HG03439 (cell line): Measurements from ENCODE around the gene ABHD1.

Experiments used
- ATAC-seq: cut with Tn5 transposase; IDR thresholded peaks from one replicate; pipeline ENCODE4 v1.9.1; 2021; ENCODE audit warnings: mild to moderate bottlenecking, moderate library complexity; ENCODE audit not compliant: unreplicated experiment

ABHD1 gene

GRCh38 chr2:27134781-27135477 lies 11.3 kb downstream of the ABHD1 start:
- no peak for ATAC-seq

DNA sequence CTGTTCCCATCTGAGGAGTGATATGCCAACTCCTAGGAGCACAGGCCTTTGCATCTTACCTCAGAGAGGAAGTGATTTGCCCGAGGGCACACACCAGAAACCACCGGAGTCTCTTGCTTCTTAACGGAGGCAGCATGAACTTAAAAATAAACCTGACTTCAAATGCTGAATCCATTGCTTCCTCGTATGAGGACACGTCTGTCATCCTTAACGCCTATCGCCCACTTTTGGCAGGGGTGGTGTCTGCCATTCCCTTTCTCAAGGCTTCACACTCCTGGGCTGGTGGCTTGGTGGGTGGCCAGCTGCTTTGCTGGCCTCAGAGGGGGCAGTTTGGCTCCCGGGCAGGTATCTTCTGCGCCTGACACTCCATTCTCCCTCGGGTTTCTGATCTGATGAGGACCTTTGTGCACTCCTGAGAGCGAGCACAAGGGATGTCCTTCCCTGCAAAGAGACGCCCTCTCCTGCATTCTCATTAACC lies 11.9 kb downstream of the ABHD1 start:
- ATAC-seq: no peak

DNA sequence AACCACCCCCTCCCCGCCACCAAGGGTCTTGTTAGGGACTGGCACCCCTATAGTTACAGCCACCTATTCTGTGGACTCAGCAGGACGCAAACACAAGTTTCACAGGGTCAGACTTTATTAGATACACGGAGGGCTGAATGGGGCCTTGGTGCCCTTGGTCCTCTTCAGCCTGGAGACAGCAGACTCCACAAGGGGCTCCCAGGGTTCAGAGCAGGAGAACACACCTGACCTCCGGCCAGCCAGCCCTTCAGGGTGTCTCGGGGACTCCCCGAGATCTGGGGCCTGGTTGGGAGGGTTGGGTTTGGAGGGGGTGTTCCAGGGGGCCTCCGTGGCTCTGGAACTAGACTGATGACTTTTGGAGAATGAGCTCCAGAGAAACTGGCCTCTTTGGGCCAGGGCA lies 13.1 kb downstream of the ABHD1 start:
- ATAC-seq: no peak

GRCh38 chr2:27137322-27137935 lies 13.8 kb downstream of the ABHD1 start:
- ATAC-seq: no peak

DNA sequence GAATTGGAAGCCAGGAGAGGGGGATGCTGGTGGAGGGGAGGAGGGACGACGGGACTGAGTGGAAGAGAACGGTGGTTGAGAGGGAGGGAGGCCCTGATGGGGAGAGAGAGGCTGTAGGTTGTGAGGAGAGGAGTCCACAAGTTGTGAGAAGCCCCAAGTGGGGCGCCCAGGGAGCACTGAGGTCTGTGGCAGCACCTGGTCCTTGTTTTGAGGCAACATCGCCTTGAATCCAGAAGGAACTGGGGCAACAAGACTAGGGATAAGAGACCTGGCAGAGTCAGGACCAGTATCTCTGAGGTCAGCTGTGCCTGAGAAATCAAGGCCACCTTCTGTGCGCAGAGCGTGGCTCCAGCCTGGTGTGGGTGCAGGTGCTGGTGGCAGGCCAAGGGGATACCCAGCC lies 14.5 kb downstream of the ABHD1 start:
- ATAC-seq: no peak

DNA sequence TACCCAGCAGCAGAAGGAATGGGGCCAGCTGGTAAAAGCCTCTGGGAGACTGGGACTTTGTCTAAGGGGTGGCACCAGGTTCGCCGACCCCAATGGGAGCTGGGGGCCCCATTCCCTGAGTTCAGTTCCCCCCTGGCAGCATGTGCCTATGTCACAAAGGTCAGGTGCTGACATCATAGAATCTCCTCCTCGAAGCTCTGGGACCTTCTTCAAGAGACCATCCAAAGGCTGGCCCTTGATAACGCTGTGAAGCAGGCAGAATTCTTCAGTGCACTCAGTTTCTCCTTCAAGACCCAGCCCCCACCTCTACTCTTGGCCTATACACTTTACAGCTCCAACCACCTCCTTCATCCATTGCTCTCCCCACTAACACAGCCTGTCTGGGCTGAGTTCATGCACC lies 15.7 kb downstream of the ABHD1 start, which contains the start of gene PRR30:
Gene PRR30 (minus strand): TSS at position 101 of the 400 bp plus-strand sequence. CDS start 1,081 bp downstream, outside the sequence.
- no peak for ATAC-seq

DNA sequence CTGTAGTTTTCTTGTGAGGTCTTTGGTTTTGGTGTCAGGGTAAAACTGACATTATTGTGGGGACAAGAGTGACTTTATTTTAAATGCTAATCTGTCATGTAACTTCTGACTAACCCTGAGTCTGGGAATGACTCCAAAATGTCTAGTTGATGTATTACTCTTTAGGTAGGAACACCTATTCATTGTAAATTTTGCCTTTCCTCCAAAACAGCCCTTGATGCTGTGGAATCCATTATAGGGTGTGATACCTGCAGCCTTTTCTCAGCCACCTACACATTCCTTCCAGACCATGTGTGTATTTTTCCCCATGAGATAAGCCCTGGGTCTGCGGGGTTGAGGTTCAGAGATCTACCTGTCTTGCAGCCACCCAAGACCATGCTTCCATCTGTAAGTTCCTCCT lies 19.7 kb downstream of the ABHD1 start:
- no peak for ATAC-seq

GRCh38 chr2:27145682-27146081 lies 22.1 kb downstream of the ABHD1 start:
- no peak for ATAC-seq

- no peak for ATAC-seq
Measured at GRCh38 chr2:27147935-27148334, 24.3 kb downstream of the ABHD1 start.

GRCh38 chr2:27148801-27149439 lies 25.3 kb downstream of the ABHD1 start, which contains the start of gene TCF23:
Gene TCF23 (plus strand): TSS chr2:27149004. CDS start chr2:27149134, 130 bp downstream.
- no peak for ATAC-seq

GRCh38 chr2:27149570-27150405 lies 26.2 kb downstream of the ABHD1 start:
- no peak for ATAC-seq

DNA sequence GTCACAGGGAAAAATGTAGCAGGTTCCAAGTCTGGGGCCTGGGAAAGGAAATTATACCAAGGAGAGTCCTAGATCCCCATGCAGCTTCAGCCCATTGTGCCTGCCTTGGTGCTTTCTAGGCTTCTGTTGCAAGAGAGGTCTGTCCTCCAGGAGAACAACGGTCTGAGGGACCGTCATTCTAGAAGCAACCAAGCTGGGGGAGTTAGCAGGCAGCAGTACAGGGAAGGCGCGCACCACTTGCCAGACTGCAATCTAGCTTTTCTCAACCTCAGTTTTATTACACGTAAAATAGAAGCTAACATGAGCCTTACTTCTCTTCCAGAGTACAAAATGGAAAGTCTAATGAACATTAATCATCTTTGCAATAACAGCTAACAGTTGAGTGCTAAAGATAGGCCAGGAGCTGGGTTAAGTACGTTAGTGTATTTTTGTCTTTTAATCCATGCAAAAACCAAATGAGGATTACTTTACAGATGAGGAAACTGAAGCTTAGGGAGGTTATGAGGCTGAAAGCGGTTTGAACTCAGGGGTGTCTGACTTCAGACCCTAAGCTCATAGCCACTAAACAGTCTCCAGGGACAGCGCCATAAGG lies 27.1 kb downstream of the ABHD1 start:
- ATAC-seq: no peak

DNA sequence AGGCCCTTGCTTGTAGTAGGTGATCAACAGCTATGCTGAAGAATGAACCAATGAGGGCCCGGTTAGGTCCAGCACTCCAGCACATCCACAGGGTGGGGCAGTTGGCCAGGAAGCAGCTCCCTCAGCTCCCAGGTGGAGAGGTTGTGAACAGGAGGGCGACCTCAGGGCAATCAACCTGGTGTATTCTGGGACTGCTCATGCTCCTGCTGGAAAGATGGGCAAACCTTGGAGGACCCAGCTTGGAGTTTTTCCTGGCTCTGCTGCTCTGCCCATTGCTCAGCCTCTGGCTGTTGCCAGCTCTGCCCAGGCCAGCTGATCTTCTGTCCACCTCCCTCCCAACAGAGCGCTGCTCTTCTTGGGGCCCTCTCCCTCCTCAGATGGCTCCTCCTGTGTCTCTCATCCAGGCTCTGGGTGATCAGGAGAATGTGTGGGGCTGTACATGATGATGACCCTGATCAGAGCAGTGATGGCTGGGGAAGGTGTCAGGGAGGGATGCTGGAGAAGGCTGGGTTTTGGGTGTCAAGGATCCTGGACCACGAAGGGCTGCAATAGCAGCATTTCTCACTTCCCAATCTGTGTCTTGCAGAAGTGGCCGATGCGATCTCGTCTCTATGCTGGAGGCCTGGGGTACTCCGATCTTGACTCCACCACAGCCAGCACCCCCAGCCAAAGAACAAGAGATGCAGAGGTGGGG lies 28.6 kb downstream of the ABHD1 start:
- no peak for ATAC-seq

- ATAC-seq: no peak
Measured at GRCh38 chr2:27152796-27153464, 29.3 kb downstream of the ABHD1 start.

GRCh38 chr2:27154488-27154887 lies 30.9 kb downstream of the ABHD1 start:
- no peak for ATAC-seq

- no peak for ATAC-seq
Measured at GRCh38 chr2:27155069-27155520, 31.5 kb downstream of the ABHD1 start.

DNA sequence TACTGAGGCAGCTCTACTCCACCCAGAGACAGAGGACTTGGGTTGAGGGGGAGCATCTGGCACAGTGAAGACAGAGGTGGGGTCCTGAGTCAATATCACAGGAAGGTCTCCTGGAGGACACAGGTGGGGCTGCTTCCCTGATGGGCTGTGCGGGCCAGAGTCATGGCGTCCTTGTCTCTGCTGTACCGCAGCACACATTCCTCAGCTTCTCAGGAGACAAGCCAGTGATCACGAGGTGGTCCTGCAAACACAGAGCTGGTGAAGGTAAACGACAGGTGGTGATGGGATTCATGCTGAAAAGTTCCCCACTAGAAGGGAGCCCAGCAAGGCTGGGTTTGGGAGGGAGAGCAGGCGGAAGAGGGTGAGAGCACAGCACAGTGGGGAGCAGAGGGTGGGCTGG lies 34.9 kb downstream of the ABHD1 start:
- ATAC-seq: no peak

GRCh38 chr2:27159271-27159670 lies 35.7 kb downstream of the ABHD1 start:
- no peak for ATAC-seq

DNA sequence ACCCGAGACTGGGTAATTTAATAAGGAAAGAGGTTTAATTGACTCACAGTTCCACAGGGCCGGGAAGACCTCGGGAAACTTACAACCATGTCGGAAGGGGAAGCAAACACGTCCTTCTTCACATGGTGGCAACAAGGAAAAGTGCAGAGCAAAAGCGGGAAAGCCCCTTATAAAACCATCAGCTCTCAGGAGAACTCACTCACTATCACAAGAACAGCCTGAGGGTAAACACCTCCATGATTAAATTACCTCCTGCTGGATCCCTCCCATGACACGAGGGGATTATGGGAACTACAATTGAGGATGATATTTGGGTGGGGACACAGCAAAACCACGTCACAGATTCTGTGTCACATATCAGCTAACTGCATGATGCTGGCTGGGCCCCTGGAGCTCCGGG lies 36.6 kb downstream of the ABHD1 start:
- ATAC-seq: no peak
